SK-MEL-5 (cell line): ENCODE measurements around the gene CHSY1. TPM values are rescaled to one million over a fixed set of nuclear protein-coding genes. Genes with fewer than 3 reads are reported as not detected.
A peak's percentile ranks its signal among the peaks of the same experiment; 100 is the strongest.
"Not testable (repeated sequence)": the region's sequence is repeated elsewhere in the genome, so short reads cannot be mapped to it uniquely, and the experiment has no call there.

Experiments
- DNase-seq: peaks from one replicate; pipeline ENCODE4 v3.0.0-alpha.2; 2016; ENCODE audit warnings: low read depth, low spot score
- in situ Hi-C: cut with HindIII; loops from 2 replicates; pipeline ENCODE4 v1.10.0; 2016; ENCODE audit warnings: low sequenced_read_pairs, high pct_unique_total_duplicates, low pct_unique_long_range_greater_than_20kb
- total RNA-seq: library from RNA; depleted of rRNA; stranded (reverse); fragments of >200 nt; shearing (Covaris generic); gene quantifications from 2 replicates; pipeline ENCODE4 v1.2.3, GENCODE V29; 2014

The CHSY1 gene
- total RNA-seq, 1 experiment from 2014 or later, result 22.4 TPM

GRCh38 chr15:101225658-101226057 is 26.2 kb downstream of the CHSY1 start:
- DNase-seq, result no peak
- in situ Hi-C loops, result no loop called here

GRCh38 chr15:101221902-101222301 is 29.9 kb downstream of the CHSY1 start:
- in situ Hi-C loops, result no loop called here
- peak; percentile 97 for DNase-seq

GRCh38 chr15:101220060-101220459 is 31.8 kb downstream of the CHSY1 start:
- no peak for DNase-seq
- in situ Hi-C loops, result no loop called here

- in situ Hi-C loops, result no loop called here
- DNase-seq, result no peak
Observed at GRCh38 chr15:101219441-101219840, 32.4 kb downstream of the CHSY1 start.

GRCh38 chr15:101217446-101217845 is 34.4 kb downstream of the CHSY1 start:
- no peak for DNase-seq
- in situ Hi-C loops, result no loop called here

- no peak for DNase-seq
- in situ Hi-C loops, result no loop called here
Observed at GRCh38 chr15:101216100-101216499, 35.7 kb downstream of the CHSY1 start.

- DNase-seq, result no peak
- in situ Hi-C loops, result no loop called here
Observed at GRCh38 chr15:101215681-101216080, 36.2 kb downstream of the CHSY1 start.

GRCh38 chr15:101214435-101215097 is 37.3 kb downstream of the CHSY1 start:
- in situ Hi-C loops, DNase-seq: not testable (repeated sequence)

GRCh38 chr15:101213570-101213969 is 38.3 kb downstream of the CHSY1 start:
- no peak for DNase-seq
- in situ Hi-C loops, result no loop called here

GRCh38 chr15:101213147-101213546 is 38.7 kb downstream of the CHSY1 start:
- in situ Hi-C loops, result no loop called here
- no peak for DNase-seq

GRCh38 chr15:101211897-101212296 is 40.0 kb downstream of the CHSY1 start:
- in situ Hi-C loops, result no loop called here
- DNase-seq, result no peak

- no peak for DNase-seq
- in situ Hi-C loops, result no loop called here
Observed at GRCh38 chr15:101210466-101210865, 41.4 kb downstream of the CHSY1 start.

GRCh38 chr15:101210058-101210457 is 41.8 kb downstream of the CHSY1 start:
- in situ Hi-C loops, result no loop called here
- no peak for DNase-seq

- in situ Hi-C loops, result loop anchor here (10.0 kb wide), 1 partner anchor 115 kb away; no protein-coding TSS in a partner anchor
- no peak for DNase-seq
Observed at GRCh38 chr15:101209285-101209845, 42.5 kb downstream of the CHSY1 start.

- in situ Hi-C loops, result loop anchor here (10.0 kb wide), 1 partner anchor 113 kb away; no protein-coding TSS in a partner anchor
- DNase-seq, result no peak
Observed at GRCh38 chr15:101207867-101208288, 44.0 kb downstream of the CHSY1 start.

- DNase-seq, result no peak
- in situ Hi-C loops, result loop anchor here (10.0 kb wide), 1 partner anchor 111 kb away; no protein-coding TSS in a partner anchor
Observed at GRCh38 chr15:101206176-101206591, 45.7 kb downstream of the CHSY1 start.

- in situ Hi-C loops, result loop anchor here (10.0 kb wide), 1 partner anchor 110 kb away; no protein-coding TSS in a partner anchor
- no peak for DNase-seq
Observed at GRCh38 chr15:101204739-101205535, 46.9 kb downstream of the CHSY1 start.

GRCh38 chr15:101203607-101204189 is 48.1 kb downstream of the CHSY1 start:
- in situ Hi-C loops, result loop anchor here (10.0 kb wide), 1 partner anchor 109 kb away; no protein-coding TSS in a partner anchor
- no peak for DNase-seq
